ENCODE results near the gene CDKN1C.

Gene CDKN1C

GRCh38 chr11:2927851-2928604 is 42.5 kb upstream of the CDKN1C start:
- FAIRE-seq (no peak), DNase-seq (ENCODE audit: insufficient read length, low spot score) (peak; percentile 84)
- TF ChIP-seq POLR2A (IDR thresholded peaks at IDR 0.05; ENCODE audit: low read depth, low read length) = peak; percentile 9; the same call in 1 of the 2 replicates

- FAIRE-seq (no peak), DNase-seq (ENCODE audit: insufficient read length, low spot score) (no peak)
- TF ChIP-seq POLR2A (IDR thresholded peaks at IDR 0.05; ENCODE audit: low read depth, low read length) = no peak
Observed at GRCh38 chr11:2927121-2927800, 41.7 kb upstream of the CDKN1C start.

- peak; percentile 16; the same call in 1 of the 2 replicates for TF ChIP-seq POLR2A (IDR thresholded peaks at IDR 0.05; ENCODE audit: low read depth, low read length)
- DNase-seq (ENCODE audit: insufficient read length, low spot score) = no peak
- no peak for FAIRE-seq
Observed at GRCh38 chr11:2926611-2927051, 41.1 kb upstream of the CDKN1C start.

GRCh38 chr11:2924821-2925675 is 39.5 kb upstream of the CDKN1C start:
- TF ChIP-seq POLR2A (IDR thresholded peaks at IDR 0.05; ENCODE audit: low read depth, low read length) = no peak
- no peak for DNase-seq (ENCODE audit: insufficient read length, low spot score)
- FAIRE-seq = no peak

GRCh38 chr11:2924381-2924780 is 38.8 kb upstream of the CDKN1C start:
- no peak for TF ChIP-seq POLR2A (IDR thresholded peaks at IDR 0.05; ENCODE audit: low read depth, low read length)
- FAIRE-seq (no peak), DNase-seq (ENCODE audit: insufficient read length, low spot score) (no peak)

GRCh38 chr11:2923446-2924375 is 38.1 kb upstream of the CDKN1C start:
- DNase-seq (ENCODE audit: insufficient read length, low spot score) = no peak
- TF ChIP-seq POLR2A (IDR thresholded peaks at IDR 0.05; ENCODE audit: low read depth, low read length) = no peak
- FAIRE-seq = no peak

- TF ChIP-seq POLR2A (IDR thresholded peaks at IDR 0.05; ENCODE audit: low read depth, low read length) = no peak
- DNase-seq (ENCODE audit: insufficient read length, low spot score) = no peak
- FAIRE-seq = no peak
Observed at GRCh38 chr11:2922655-2923054, 37.1 kb upstream of the CDKN1C start.

GRCh38 chr11:2921742-2922493 is 36.3 kb upstream of the CDKN1C start:
- no peak for TF ChIP-seq POLR2A (IDR thresholded peaks at IDR 0.05; ENCODE audit: low read depth, low read length)
- no peak for DNase-seq (ENCODE audit: insufficient read length, low spot score)
- FAIRE-seq = no peak

- no peak for DNase-seq (ENCODE audit: insufficient read length, low spot score)
- no peak for TF ChIP-seq POLR2A (IDR thresholded peaks at IDR 0.05; ENCODE audit: low read depth, low read length)
- no peak for FAIRE-seq
Observed at GRCh38 chr11:2921261-2921660, 35.7 kb upstream of the CDKN1C start.

- FAIRE-seq (no peak), DNase-seq (ENCODE audit: insufficient read length, low spot score) (no peak)
- no peak for TF ChIP-seq POLR2A (IDR thresholded peaks at IDR 0.05; ENCODE audit: low read depth, low read length)
Observed at GRCh38 chr11:2920343-2920742, 34.8 kb upstream of the CDKN1C start.

GRCh38 chr11:2919837-2920236 is 34.3 kb upstream of the CDKN1C start:
- no peak for DNase-seq (ENCODE audit: insufficient read length, low spot score)
- TF ChIP-seq POLR2A (IDR thresholded peaks at IDR 0.05; ENCODE audit: low read depth, low read length) = no peak
- no peak for FAIRE-seq

GRCh38 chr11:2919188-2919587 is 33.6 kb upstream of the CDKN1C start:
- TF ChIP-seq POLR2A (IDR thresholded peaks at IDR 0.05; ENCODE audit: low read depth, low read length) = no peak
- no peak for DNase-seq (ENCODE audit: insufficient read length, low spot score)
- no peak for FAIRE-seq

Measured in H54 (cell line).